Psoas muscle (tissue), 8 donors: ENCODE measurements around the gene MICAL3. TPM values are rescaled to one million over a fixed set of nuclear protein-coding genes. Genes with fewer than 3 reads are reported as not detected.
A peak's percentile ranks its signal among the peaks of the same experiment; 100 is the strongest.
"Not testable (repeated sequence)": the region's sequence is repeated elsewhere in the genome, so short reads cannot be mapped to it uniquely, and the experiment has no call there.

Experiments used
- ATAC-seq, 4 donors: fragments of 200-7000 bp; cut with Tn5 transposase; one replicate each; pipeline ENCODE4 v1.9.1; 2020; ENCODE audit warnings: moderate library complexity in 3 of 4, mild to moderate bottlenecking in 2 of 4
- DNase-seq, 2 donors: peaks; one replicate each; pipeline ENCODE4 v3.0.0-alpha.2; 2020
- H3K27ac ChIP-seq: fragments of 200-600 bp; one replicate; pipeline ENCODE4 v1.8.0; 2022
- H3K27me3 ChIP-seq, 3 donors: fragments of 200-600 bp in 1 of 3; one replicate each; pipeline versions ENCODE4 v1.6.1 to v1.8.0; 2013 to 2022; ENCODE audit warnings: low read length in 2 of 3, mild to moderate bottlenecking in 2 of 3, moderate library complexity in 1 of 3; ENCODE audit not compliant: insufficient read depth in 3 of 3
- H3K36me3 ChIP-seq, 2 donors: fragments of 200-600 bp in 1 of 2; one replicate each; pipeline versions ENCODE4 v1.6.1 to v1.8.0; 2013 to 2022; ENCODE audit warnings: low read depth in 1 of 2, mild to moderate bottlenecking in 1 of 2, moderate library complexity in 1 of 2; ENCODE audit not compliant: insufficient read depth in 1 of 2
- H3K4me1 ChIP-seq: fragments of 200-600 bp; one replicate; pipeline ENCODE4 v1.8.0; 2022
- H3K4me3 ChIP-seq: fragments of 200-600 bp; one replicate; pipeline ENCODE4 v1.8.0; 2022; ENCODE audit warnings: mild to moderate bottlenecking
- H3K9me3 ChIP-seq: fragments of 200-600 bp; one replicate; pipeline ENCODE4 v1.8.0; 2022
- WGBS, 3 donors: extraction: QIAGEN DNeasy Blood & Tissue Kit; methylation state at CpG; one replicate each; pipeline versions ENCODE4 v1.1.6 to v1.1.7; 2013; 5-methylcytosine and 5-hydroxymethylcytosine counted together
- intact Hi-C, 2 donors: fragments of 100-400 bp; cut with DNase I; formaldehyde crosslinking; loops; one replicate each; pipeline versions ENCODE4 v1.11.0 to v1.14.2; 2022
- polyA plus RNA-seq, 3 donors: library from polyadenylated mRNA; stranded (reverse); fragments of 200-250 nt; gene quantifications; one replicate each; pipeline ENCODE4 v1.2.3, GENCODE V29; 2013
- total RNA-seq, 4 donors: library from RNA; stranded (reverse); fragmentation: NEBNext Ultra II Directional in 2 of 4; extraction: Animal tissue kit (Norgen Biotek cat#: 25700) in 2 of 4; gene quantifications; one replicate each; pipeline versions ENCODE4 v1.2.1 to v1.2.4, GENCODE V29; 2021 to 2023
- TF ChIP-seq, protein P1 (sequence below): fragments of 200-600 bp; IDR thresholded peaks from one replicate; pipeline ENCODE4 v1.8.0; 2022; ENCODE audit warnings: antibody characterized with exemption
- donor health status: healthy with polysubstance abuse.
- donor health status: DM: no; HTN: no; CAD: no; lungs with moderate emphysema.
- donor health status: Bipolar disorder and iron deficiency.
- donor health status: healthy.
- donor health status: DM: yes; HTN: yes; CAD: no.
- donor health status: DM: no; HTN: no; CAD: no.
- donor health status: DM: no; HTN: no; CAD: no.
- donor health status: DM: yes; HTN: yes; CAD: no.

The MICAL3 gene
- total and polyA plus RNA-seq, 7 donors: 2.1 to 38.3 (median 15.5) TPM

DNA sequence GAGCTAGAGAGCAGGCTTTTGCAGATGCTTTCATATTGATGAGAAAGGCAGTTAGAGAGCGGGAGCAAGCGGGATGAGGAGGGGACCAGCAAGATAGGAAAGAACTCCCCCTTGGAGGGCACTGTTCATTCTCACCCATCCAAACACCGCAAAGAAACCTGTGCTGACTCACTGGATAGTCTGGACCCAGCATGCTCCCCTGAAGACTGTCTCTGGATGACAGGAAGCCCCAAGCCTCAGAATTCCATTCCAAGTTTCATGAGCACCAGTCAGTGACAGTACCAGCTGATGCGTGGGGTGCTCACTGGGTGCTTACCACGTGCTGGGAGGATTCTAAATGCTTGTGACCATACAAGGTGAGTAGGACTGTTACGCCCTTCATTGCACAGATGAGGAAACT is 34.2 kb downstream of the MICAL3 start:
- Histone ChIP-seq H3K4me3 (no peak overlapping the region), H3K27ac (no peak overlapping the region), H3K36me3 (no peaks in the 10 kb centered on the region), H3K27me3 (no peaks in the 10 kb centered on the region), H3K9me3 (no peaks in the 10 kb centered on the region), H3K4me1 (peaks cover 29% of the 10 kb centered on the region)
- ATAC-seq (no peak), DNase-seq (no peak)
- 82 to 88% (median 83%) methylated on average over 6 of the region's 6 CpGs for WGBS, 3 donors
- TF ChIP-seq, protein P1, sequence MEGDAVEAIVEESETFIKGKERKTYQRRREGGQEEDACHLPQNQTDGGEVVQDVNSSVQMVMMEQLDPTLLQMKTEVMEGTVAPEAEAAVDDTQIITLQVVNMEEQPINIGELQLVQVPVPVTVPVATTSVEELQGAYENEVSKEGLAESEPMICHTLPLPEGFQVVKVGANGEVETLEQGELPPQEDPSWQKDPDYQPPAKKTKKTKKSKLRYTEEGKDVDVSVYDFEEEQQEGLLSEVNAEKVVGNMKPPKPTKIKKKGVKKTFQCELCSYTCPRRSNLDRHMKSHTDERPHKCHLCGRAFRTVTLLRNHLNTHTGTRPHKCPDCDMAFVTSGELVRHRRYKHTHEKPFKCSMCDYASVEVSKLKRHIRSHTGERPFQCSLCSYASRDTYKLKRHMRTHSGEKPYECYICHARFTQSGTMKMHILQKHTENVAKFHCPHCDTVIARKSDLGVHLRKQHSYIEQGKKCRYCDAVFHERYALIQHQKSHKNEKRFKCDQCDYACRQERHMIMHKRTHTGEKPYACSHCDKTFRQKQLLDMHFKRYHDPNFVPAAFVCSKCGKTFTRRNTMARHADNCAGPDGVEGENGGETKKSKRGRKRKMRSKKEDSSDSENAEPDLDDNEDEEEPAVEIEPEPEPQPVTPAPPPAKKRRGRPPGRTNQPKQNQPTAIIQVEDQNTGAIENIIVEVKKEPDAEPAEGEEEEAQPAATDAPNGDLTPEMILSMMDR: no peak
- intact Hi-C loops: no loop called here

DNA sequence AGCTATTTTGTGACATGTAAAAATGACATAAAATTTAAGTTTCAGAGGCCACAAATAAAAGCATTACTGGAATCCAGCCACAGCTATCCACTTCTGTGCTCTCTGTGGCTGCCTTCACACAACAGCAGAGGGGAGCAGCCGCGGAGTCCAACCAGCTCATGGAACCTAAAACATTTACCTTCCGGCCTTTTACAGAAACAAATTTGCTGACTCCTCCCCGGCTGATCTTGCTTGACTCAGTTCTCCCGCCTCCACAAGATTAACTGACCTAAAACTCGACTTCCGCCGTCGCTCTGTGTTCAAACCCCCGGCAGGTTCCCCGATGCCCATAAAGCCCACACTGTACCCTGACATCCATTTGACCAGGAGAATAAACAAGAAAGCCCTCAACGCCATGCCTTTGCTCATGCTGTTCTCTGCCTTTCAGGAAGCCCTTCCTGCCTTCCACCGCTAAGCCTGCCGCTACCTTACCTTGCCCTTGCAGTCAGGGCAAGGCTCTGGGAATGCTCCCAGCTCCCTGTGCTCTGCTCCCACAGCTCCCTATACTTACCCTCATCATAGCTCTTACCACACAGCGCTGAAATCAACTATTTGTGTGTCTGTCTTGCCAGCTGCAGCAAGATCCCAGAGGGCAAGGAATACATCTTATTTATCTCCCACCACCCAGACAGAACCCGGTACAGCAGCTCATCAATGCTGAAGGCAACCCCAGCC is 35.4 kb downstream of the MICAL3 start:
- no peak overlapping the region for H3K27ac ChIP-seq
- DNase-seq (no peak), ATAC-seq (no peak)
- 92 to 95% (median 93%) methylated on average over 16 of the region's 16 CpGs for WGBS, 3 donors
- no peaks in the 10 kb centered on the region for H3K27me3 ChIP-seq
- H3K4me1 ChIP-seq: peaks cover 31% of the 10 kb centered on the region
- H3K4me3 ChIP-seq: no peak overlapping the region
- TF ChIP-seq, protein P1: no peak
- no peaks in the 10 kb centered on the region for H3K9me3 ChIP-seq
- H3K36me3 ChIP-seq: no peaks in the 10 kb centered on the region
- intact Hi-C loops: no loop called here

DNA sequence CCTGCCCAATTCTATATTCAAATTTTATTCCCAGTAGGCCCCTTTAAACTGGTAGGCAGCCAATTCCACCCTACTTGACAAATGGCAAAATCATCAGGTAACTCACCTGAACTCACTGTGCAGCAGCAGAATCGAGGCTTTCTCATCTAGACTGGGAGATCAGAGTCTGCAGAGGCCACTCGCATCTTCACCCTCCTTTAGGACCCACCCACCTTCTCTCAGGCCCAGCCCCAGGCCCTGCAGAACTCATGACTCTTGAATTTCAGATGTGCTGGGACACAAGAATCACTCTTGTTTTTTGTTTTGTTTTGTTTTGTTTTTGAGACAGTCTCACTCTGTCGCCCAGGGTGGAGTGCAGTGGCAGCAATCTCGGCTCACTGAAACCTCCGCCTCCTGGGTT is 38.8 kb downstream of the MICAL3 start:
- intact Hi-C loops: no loop called here
- TF ChIP-seq, protein P1: no peak
- peaks cover 17% of the 10 kb centered on the region for H3K4me1 ChIP-seq
- H3K4me3 ChIP-seq: no peak overlapping the region
- DNase-seq (no peak), ATAC-seq (no peak)
- no peaks in the 10 kb centered on the region for H3K27me3 ChIP-seq
- WGBS, 3 donors: 90 to 93% (median 92%) methylated on average over 5 of the region's 5 CpGs
- no peak overlapping the region for H3K27ac ChIP-seq
- no peaks in the 10 kb centered on the region for H3K9me3 ChIP-seq
- H3K36me3 ChIP-seq: no peaks in the 10 kb centered on the region

DNA sequence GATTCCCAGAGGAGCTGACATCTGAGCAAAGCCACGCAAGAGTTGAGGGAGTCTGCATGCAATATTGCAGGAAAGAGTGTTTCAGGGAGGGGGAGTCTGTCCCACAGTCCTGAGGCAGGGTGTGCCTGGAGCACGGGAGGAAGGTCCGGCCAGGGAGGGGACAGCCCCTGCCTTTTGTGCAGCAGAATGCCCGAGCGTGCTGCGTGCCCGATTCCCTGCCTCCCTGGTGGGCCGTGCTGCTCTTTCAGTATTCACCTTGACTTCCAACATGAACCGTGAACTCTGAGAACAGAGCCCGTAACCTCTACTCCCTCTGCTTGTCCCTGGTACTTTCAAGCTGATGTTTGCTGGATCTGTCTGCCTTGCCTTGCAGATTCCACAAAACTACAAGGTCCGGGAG is 39.3 kb downstream of the MICAL3 start:
- WGBS, 3 donors: 42 to 78% (median 61%) methylated on average over 5 to 11 of the region's 11 CpGs
- H3K4me3 ChIP-seq, H3K36me3 ChIP-seq, H3K27me3 ChIP-seq, ATAC-seq, DNase-seq, H3K27ac ChIP-seq, H3K9me3 ChIP-seq, intact Hi-C loops: not testable (repeated sequence)
- H3K4me1 ChIP-seq: peaks cover 22% of the 10 kb centered on the region

DNA sequence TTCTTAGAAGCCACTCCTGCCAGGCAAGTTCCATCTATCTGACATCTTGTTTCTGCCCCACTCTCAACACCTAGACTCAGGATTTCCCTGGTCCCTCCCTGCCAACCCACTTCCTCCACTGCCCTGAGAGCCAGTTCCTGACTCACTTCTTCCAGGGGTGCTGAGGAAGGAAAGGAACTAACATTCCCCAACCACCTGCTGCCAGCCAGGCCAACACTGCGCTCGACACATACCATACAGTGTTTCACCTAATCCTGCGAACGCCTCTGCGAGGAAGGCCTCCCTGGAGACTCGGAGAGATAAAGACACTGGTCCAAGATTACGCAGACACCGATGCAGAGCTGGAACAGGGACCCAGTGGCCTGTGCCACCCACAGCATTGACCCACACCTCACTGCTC is 40.2 kb downstream of the MICAL3 start:
- intact Hi-C loops: no loop called here
- peak; percentile 20 to 88 (median 38) for ATAC-seq
- H3K27me3 ChIP-seq: no peaks in the 10 kb centered on the region
- TF ChIP-seq, protein P1: no peak
- WGBS, 3 donors: 38 to 70% (median 49%) methylated on average over 8 of the region's 8 CpGs
- no peaks in the 10 kb centered on the region for H3K36me3 ChIP-seq
- no peak for DNase-seq
- no peaks in the 10 kb centered on the region for H3K9me3 ChIP-seq
- no peak overlapping the region for H3K4me3 ChIP-seq
- no peak overlapping the region for H3K27ac ChIP-seq
- H3K4me1 ChIP-seq: peaks cover 27% of the 10 kb centered on the region
